Activated CD4-positive, alpha-beta T cell treated with anti-CD3 and anti-CD28 coated beads, Interleukin-2, amount 50 U/mL, for 4 hours (primary cell): ENCODE data around the gene PHETA2.
A peak's percentile ranks its signal among the peaks of the same experiment; 100 is the strongest.
"Not testable (repeated sequence)": the region's sequence is repeated elsewhere in the genome, so short reads cannot be mapped to it uniquely, and the experiment has no call there.

Experiments used
- DNase-seq, 2 experiments: peaks; one replicate each; pipeline ENCODE4 v3.0.0-alpha.2; 2020

Gene PHETA2

DNA sequence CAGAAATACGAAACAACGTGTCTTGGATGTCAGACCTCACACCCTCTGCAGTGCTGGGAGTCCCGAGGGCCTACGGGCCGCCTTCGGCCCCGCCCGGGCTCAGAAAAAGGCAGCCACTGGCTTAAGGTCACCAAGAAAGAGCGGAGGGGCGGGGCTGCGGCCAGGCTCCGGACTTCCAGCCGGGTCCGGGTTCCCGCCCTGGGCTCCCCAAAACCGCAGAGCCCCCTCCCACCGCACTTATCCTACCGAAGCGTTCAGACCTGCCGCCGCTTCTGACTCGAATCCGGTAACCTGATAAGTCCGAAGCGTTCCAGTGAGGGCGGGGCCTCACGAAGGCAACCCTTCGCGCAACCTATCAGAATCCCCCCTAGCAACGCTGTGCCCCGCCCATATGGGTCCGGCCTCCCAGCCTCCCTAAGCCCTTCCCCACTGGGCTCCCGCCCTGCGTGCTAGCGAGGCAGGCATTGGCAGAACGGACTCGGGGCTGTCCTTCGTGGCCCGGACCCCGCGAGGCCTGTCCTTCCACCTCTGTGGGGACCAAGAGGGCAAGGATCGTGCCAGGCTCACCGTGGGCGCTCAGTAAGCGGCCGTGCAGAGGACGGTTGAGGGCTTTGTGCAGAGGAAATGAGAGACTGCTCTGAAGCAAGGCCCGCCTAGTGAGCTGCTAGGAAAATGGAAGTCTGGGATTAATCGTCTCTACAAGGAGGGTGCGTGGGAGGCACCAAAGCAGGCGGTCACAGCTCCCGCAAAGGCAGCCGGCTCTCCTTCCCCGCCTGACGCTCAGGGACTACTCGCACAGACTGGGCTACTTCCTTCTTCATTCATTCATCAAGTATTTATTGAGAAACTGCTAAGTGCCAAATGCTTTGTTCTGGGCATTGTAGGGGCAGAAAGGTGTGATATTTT, 3.3 kb upstream of the PHETA2 start, which contains the start of gene NAGA:
NAGA (minus strand) TSS at position 296 of the 906 bp plus-strand sequence. CDS start 515 bp downstream, outside the sequence.
- DNase-seq, result peak; percentile 87 to 88

DNA sequence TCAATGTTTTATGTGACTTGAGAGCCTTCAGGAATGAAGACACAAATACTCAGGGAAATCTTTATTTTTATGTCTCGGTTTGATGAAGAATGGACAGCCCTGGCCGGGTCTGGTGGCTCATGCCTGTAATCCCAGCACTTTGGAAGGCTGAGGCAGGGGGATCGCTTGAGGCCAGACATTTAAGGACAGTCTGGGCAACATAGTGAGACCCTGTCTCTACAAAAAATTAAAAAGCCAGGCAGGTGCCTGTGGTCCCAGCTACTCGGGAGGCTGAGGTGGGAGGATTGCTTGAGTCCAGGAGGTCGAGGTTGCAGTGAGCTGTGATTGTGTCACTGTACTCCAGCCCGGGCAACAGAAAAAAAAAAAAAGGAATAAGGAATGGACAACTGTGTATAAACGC, 2.5 kb upstream of the PHETA2 start:
- DNase-seq, result not testable (repeated sequence)

DNA sequence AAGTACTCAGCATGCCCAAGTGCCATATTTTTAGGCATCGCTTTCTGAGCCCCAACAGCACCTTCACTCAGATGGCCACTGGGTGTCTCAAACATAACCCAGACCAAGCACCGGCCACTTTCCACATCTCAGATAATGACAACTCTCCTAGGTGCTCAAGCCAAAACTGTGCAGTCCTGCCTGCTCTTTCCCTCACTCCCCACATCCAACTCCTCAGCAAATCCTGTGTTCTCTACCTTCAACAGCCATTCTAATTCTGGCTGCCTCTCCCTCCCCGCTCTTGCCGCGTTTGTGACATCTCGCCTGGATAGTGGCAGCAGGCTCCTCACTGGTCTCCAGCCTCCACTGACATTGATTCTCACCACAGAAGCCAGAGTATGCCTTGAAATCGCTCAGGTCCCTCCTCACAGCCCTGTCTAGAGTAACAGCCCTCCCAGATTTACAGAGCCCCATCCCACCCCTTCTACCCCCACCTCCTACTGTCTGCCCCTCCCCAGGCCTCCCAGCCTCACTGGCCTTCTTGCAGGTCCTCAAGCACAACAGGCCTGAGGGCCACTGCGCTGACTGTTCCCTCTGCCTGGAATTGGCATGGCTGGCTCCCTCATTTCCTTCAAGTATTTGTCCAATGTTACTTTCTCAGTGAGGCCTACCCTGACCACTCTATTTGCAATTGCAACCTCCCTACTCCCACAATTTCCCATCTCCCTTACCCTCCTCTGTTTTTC, 1.3 kb upstream of the PHETA2 start:
- no peak for DNase-seq

DNA sequence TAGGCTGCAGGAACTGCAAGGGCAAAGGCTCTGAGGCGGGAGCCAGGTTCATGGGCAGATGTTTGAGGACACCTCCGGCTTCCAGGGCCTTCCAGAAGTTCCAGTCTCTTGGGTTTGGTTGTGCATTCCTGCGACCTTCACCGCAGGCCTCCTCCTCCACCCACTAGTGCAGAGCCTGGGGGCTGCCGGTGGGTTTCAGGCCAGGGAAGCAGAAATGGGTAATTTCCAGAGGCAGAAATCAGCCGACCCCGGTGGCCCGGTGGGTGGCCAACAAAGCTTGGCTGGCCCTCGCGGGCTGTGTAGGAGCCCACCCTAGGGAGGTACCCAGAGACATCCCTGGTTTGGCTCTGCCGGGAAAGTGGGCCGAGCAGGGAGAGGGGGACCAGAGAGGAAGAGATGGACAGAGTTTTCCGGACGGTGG, 417 bp upstream of the PHETA2 start:
- DNase-seq, result no peak

DNA sequence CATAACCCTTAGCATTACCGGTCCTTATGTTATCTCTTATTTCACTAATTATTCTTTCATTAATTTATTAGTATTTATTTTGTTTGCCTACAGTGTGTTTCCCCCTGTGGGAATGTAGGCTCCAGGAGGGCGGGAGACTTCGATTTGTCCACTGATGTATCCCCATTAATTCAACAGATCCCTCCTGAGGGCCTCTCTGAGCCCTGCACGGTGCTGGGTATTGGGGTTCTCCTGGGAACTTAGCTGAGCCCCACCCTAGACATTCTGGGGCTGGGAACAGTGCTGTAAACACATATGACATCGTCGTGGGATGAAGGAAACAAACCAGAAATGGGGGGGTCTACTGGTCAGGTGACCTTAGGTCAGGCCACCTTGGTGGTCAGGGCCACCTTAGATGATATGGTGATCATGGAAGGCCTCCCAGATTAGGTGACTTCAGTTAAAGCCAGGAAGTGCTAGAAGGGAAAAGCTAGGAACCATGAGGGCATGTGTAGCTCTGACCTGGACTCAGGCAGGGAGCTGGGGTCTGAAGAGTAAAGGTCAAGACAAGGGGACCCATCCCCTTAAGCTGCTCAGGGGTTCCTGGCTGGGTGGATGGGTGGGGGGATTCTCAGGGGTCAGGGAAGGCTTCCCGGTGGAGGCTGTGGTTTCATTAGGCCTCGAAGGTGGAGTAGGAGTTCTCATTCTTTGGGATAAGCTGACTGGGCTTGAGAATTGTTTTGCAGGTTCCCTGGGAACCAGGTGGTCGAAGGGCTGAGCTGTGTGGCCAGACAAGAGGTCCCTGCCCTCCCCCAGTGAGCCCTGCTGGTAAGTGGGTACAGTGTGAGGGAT, 1.0 kb downstream of the PHETA2 start:
- DNase-seq, result no peak

DNA sequence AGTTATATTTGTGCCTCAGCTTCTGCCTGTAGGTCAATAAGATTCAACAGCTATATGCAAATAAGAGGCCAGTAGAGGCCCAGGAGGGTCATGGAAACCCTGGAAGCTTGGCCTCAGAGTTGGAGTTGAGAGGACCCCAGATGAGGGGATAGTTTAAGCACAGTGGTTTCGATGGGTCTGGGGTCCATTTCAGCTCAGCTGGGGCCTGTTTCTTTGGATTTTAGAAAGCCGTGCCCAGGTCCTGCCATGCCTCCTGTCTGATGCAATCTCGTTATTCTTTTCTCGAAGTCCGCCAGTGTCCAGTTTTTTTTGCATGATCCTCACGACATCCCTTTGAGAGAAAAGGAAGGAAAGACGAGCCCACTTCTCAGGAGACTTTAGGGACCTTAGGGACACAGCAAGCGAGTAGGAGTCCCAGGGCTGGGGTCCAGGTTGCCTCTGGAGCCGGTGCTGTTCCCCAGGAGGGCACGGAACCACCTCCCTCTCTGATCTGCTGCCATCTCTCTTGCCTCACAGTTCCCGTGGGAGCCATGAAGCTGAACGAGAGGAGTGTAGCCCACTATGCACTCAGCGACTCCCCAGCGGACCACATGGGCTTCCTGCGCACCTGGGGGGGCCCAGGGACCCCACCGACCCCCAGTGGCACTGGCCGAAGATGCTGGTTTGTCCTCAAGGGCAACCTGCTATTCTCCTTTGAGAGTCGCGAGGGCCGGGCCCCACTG, 2.9 kb downstream of the PHETA2 start:
- no peak for DNase-seq

DNA sequence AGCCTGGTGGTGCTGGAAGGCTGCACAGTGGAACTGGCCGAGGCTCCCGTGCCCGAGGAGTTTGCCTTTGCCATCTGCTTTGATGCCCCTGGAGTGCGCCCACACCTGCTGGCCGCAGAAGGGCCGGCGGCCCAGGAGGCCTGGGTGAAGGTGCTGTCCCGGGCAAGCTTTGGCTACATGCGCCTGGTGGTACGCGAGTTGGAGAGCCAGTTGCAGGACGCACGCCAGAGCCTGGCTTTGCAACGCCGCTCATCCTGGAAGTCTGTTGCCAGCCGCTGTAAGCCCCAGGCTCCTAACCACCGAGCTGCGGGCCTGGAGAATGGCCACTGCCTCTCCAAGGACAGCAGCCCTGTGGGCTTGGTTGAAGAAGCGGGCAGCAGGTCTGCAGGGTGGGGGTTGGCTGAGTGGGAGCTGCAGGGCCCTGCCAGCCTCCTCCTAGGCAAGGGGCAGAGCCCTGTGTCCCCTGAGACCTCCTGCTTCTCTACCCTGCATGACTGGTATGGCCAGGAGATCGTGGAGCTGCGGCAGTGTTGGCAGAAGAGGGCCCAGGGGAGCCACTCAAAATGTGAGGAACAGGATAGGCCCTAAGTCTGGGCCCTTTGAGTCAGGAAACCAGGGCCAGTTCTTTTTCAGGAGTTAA, 3.6 kb downstream of the PHETA2 start:
- no peak for DNase-seq

DNA sequence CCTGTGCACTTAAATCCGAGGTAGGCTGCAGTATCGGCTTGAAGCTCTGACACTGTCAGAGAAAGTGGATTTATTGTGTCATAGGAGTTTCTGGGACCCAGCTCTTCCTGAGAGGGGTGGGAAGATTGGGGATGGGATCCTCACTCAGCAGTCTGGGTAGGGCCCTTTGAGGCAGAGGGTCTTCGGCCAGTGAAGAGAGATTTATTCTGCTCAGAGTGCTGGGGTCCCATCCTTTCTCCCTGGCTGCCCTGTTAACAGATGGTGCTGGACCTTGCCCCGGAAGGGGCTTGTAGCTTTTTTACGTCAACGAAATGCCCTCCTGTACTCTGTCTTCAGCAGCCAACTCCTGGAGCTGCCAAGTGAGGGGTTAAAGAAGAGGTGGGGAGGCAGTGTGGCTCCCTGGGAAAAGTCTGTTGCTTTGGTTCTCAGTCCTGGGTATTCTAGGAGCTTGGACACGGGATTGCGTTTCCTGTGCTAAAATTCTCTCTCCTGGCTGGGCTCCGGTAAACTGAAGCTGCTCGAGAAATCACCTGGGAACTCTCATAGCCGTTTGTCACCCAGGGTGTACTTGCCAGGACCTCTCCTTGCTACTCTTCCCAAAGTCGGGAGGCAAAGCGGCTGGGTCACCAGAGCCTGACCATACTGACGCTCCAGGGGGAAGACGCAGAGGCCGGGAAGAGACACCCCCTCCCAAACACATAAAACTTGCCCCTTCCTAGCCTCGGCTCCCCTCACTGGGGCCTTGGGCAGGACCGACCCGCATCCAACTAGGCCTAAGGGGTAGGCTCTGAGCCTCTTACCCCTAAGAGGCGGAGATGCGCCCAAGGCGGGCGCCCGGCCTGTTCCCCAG, 4.6 kb downstream of the PHETA2 start:
- no peak for DNase-seq

DNA sequence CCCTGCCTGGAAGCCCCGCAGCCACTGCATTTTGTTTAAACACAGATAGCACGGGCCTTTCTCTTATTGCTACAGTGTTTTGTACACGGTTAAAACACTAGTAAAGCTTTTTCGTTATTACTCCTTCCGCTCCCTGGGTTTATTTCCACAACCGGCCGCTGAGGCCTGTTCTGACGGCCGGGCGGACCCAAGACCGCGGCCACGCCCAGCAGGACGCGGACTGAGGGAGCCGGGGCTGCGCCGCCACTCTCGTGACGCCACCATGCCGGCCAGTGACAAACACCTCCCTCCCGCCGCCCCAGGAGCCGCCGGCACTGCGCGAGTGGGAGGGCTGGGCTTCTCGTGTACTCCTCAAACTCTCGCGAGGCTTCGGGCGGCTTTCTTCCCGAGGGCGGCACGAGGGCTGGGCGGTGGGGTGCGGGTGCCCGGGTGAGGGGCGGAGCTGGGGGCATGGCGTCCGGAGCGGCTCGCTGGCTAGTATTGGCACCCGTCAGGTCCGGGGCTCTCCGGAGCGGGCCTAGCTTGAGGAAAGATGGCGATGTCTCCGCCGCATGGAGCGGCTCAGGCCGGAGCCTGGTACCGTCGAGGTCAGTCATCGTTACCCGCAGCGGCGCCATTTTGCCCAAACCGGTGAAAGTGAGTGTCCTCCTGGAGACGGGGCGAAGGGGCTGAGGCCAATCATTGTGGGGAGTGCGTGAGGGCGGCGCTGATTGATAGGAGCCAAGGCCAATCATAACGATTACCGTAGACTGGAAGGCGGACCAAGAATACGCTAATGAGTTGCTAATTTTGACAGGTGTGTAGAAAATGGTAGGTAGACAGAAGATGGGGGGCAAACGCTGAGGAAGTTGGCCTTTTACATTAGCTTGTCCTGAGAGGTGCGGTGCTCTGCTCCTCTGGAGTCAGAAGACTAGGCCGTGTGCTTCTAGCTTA, 5.5 kb downstream of the PHETA2 start, which contains the start of gene SMDT1:
SMDT1 (plus strand) TSS at position 382 of the 933 bp plus-strand sequence; CDS start at position 451, 69 bp downstream.
- peak; percentile 98 to 99 for DNase-seq

DNA sequence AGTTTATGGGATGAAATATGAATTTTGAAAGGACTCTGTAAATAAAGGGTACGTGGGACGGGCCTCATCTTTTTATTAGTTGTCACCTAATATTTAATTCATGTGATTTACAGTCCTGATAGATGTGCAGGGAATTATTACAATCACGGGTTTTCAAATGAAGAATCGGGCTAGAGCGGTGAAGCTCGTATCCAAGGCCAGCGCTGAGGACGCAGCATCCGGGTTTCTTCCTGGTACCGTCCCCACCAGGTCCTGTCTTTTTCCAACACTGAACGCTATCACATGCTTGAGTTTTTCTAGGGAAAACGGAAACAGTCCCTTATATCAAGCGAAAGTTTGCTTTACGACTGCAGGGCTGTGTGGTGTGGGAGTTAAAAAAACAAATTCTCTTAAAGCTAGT, 6.2 kb downstream of the PHETA2 start:
- DNase-seq, result no peak

DNA sequence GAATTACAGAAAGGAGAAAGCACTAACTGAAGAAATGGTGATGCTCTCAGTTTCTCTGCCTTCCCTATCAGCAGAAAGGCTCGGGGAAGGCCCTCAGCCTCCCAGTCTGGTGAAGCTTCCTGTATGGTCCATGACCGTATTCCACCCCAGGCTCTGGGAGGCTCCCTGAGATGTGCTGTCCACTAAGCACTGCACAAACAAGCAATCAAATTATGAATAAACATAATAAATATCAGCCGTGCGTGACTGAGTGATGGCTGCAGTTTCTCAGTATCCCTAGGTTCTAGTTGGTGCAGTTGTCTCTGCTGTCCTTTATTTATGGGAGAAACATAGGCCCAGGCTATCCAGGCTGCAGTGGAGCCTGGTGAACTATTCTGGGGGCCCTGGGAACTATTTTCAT, 9.1 kb downstream of the PHETA2 start:
- no peak for DNase-seq

DNA sequence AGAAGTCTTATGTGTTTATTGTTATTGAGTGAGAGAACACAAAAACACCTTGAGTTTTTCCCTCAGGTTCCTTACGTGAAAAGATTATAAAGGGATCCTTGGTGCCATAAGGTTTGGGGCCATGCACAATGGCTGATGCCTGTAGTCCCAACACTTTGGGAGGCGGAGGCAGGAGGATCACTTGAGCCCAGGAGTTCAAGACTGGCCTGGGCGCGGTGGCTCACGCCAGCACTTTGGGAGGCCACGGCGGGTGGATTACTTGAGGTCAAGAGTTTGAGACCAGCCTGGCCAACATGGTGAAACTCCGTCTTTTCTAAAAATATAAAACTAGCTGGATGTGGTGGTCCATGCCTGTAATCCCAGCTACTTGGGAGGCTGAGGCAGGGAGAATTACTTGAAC, 10.8 kb downstream of the PHETA2 start:
- DNase-seq, result no peak

DNA sequence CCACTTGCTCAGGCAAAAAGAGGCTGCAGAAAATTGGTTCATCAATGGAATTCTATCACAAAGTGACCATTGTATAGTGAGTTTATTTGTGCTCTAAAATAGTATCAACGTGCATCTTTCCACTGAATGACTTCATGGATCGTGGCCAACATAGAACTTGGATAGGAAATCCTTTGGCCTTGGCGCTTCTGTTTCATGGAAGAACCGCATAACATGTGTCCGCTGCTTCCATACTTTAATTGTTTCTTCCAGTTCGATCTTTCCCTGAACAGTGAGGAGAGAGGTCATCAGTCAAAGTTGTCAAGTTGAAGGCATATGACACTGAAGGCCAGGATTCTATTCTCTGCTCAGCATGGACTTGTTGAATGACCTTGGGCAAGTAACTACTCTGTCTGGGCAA, 12.0 kb downstream of the PHETA2 start:
- DNase-seq, result no peak

DNA sequence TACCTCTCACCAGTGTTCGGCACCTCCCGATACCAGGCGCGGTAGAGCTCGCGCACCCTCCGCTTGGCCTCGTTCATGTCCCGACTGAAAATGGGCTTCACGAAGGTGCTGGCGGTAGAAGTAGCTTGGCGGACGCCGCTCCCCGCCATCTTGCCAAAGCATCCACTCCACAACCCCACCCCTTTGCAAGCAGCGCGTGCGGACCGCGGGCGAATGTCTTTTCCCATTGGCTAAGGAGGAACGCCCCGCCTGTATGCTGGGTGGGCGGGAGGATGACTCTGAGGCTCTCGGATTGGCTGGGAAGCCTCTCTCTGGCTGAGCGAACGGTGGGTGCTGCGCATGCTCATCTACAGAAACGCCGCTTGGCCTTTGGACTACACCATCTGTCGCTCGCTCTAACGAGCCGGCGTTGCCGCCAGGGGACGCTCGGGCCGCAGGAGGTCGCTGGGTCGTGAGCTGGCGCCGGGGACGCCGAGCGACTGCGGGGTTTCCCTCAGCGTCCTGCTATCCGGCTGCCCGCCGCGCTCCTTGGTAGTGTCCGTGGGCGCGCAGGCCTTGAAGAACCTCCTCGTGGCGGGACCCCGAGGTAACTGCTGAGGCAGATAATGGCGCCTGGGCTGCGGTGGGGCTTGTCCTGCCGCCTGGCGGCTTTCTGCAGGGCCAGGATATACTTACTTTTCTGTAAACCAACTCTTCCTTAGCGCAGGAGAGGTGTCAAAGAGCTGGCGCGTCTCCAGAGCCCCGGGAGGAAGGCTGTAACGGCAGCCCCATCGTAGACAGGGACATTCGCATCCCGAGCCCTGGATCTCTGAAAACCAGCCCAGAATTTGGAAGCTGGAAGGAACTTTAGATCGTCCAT, 16.8 kb downstream of the PHETA2 start, which contains the start of gene NDUFA6:
NDUFA6 (minus strand) TSS at position 177 of the 859 bp plus-strand sequence; CDS start at position 149, 28 bp downstream.
- DNase-seq, result peak; percentile 98

DNA sequence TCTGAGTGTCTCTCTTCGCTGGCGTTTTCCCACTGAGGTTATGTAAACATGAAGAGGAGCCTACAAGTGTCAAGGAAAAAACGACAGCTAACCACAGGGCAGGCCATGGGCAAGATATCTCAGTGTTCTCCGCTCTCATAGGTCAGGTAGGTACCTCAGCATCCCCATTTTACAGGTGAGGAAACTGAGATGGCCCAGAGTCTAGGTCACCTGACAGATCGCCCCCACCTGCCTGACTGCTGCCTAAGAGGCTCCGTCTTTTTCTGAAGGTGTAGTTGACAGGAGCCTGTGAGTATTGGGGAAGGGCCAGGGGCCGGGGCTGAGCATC, 17.4 kb downstream of the PHETA2 start:
- no peak for DNase-seq

DNA sequence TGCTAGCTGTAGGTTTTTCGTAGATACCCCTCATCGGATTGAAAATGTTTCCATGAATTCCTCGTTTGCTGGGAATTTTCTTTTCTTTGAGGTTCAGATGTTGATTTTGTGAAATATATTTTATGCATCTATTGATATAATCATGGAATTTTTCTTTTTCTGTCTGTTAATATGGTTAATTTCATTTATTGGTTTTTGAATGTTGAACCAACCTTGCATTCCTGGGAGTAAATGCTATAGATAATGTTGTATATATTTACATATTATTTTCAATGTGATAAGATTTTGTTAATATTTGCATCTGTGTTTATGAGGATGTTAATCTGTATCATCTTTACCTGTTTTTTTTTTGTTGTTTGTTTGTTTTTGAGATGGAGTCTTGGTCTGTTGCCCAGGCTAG, 27.2 kb downstream of the PHETA2 start:
- no peak for DNase-seq

DNA sequence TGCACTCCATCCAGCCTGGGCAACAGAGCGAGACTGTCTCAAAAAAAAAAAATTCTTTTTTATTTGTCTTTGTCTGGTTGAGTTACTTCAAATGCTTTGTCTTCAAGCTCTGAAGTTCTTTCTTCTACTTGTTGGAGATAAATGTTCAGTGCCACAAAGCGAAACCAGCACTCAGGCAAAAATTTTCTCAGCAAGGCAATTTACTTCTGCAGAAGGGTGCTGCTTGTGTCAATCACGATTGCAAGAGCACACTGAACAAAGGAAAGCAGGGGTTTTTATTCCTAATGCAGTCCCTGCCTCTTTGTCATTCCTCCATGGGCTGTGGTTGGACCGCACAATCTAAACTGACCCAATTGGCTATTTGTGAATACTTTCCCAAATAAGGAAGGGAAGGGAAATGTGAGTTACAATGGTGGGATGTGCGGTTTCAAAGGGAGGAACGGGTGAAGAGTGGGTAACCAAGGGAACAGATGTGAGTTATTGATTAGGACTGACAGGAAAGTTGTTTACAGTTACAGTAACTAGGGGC, 30.3 kb downstream of the PHETA2 start:
- DNase-seq, result not testable (repeated sequence)

DNA sequence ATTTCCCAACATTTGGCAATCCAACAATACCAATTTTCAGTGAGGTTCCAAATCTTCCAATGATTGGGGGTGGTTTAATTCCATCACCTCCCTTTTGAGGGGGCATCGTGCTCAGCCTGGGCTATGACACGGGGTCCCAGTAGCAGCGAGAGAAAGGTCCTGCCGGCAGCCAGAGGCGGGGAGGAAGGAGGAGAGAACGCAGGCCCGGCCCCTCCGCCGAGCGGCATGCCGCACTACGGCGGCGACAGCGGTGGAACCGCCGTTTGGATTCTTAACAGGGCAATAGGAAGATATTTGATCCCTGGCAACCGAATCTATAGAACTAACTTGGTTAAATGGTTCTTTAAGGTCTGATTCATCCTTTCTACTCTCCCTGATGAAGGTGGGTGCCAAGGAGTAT, 34.8 kb downstream of the PHETA2 start:
- DNase-seq, result no peak
